NCI-H2227 treated with DMSO at 0.1 percent for 48 hours (cell line): ENCODE data around the gene SLC9A3.
A peak's percentile ranks its signal among the peaks of the same experiment; 100 is the strongest.
"Not testable (repeated sequence)": the region's sequence is repeated elsewhere in the genome, so short reads cannot be mapped to it uniquely, and the experiment has no call there.

Experiments used
- DNase-seq: peaks from one replicate; lab custom pipeline; 2025; lab: John Stamatoyannopoulos, UW

The SLC9A3 gene

GRCh38 chr5:524973-525761 is 918 bp upstream of the SLC9A3 start:
- no peak for DNase-seq

- no peak for DNase-seq
Measured at GRCh38 chr5:523441-524222, 617 bp downstream of the SLC9A3 start.

GRCh38 chr5:522899-523440 is 1.3 kb downstream of the SLC9A3 start:
- DNase-seq = peak; percentile 23

- no peak for DNase-seq
Measured at GRCh38 chr5:522116-522515, 2.1 kb downstream of the SLC9A3 start.

- no peak for DNase-seq
Measured at GRCh38 chr5:521680-522079, 2.6 kb downstream of the SLC9A3 start.

- DNase-seq = no peak
Measured at GRCh38 chr5:520850-521226, 3.4 kb downstream of the SLC9A3 start.

- no peak for DNase-seq
Measured at GRCh38 chr5:520196-520849, 3.9 kb downstream of the SLC9A3 start.

- DNase-seq = no peak
Measured at GRCh38 chr5:518721-519120, 5.5 kb downstream of the SLC9A3 start.

- no peak for DNase-seq
Measured at GRCh38 chr5:517535-518100, 6.6 kb downstream of the SLC9A3 start.

GRCh38 chr5:516980-517379 is 7.3 kb downstream of the SLC9A3 start:
- no peak for DNase-seq

- DNase-seq = no peak
Measured at GRCh38 chr5:516338-516925, 7.8 kb downstream of the SLC9A3 start.

GRCh38 chr5:515273-515836 is 8.9 kb downstream of the SLC9A3 start:
- DNase-seq = no peak

GRCh38 chr5:514673-515072 is 9.6 kb downstream of the SLC9A3 start:
- no peak for DNase-seq

GRCh38 chr5:514101-514485 is 10.2 kb downstream of the SLC9A3 start:
- DNase-seq = no peak

GRCh38 chr5:513216-514100 is 10.8 kb downstream of the SLC9A3 start:
- no peak for DNase-seq

- no peak for DNase-seq
Measured at GRCh38 chr5:511476-511875, 12.8 kb downstream of the SLC9A3 start.

GRCh38 chr5:510521-510920 is 13.7 kb downstream of the SLC9A3 start:
- DNase-seq = no peak

- DNase-seq = no peak
Measured at GRCh38 chr5:509611-510185, 14.6 kb downstream of the SLC9A3 start.

GRCh38 chr5:507986-508575 is 16.2 kb downstream of the SLC9A3 start:
- DNase-seq = not testable (repeated sequence)
